Neuronal stem cell (in vitro differentiated cells): ENCODE results near the gene U2AF1L4.
A peak's percentile ranks its signal among the peaks of the same experiment; 100 is the strongest.

Source experiments
- DNase-seq: peaks from one replicate; pipeline ENCODE4 v3.0.0-alpha.2; 2013; ENCODE audit warnings: low spot score
- H2AFZ ChIP-seq: one replicate; pipeline ENCODE4 v1.6.1; 2013; ENCODE audit warnings: mild to moderate bottlenecking, low read length, inconsistent platforms
- H2AK5ac ChIP-seq: 2 replicates; pipeline ENCODE4 v1.6.1; 2013; ENCODE audit warnings: low read depth, mild to moderate bottlenecking, inconsistent platforms, low read length, moderate library complexity, mixed read lengths
- H2BK120ac ChIP-seq: 2 replicates; pipeline ENCODE4 v1.6.1; 2013; ENCODE audit warnings: low read depth, mild to moderate bottlenecking, inconsistent platforms, low read length, moderate library complexity, mixed read lengths
- H2BK12ac ChIP-seq: one replicate; pipeline ENCODE4 v1.6.1; 2013; ENCODE audit warnings: low read length, inconsistent platforms
- H2BK15ac ChIP-seq: 2 replicates; pipeline ENCODE4 v1.6.1; 2013; ENCODE audit warnings: mild to moderate bottlenecking, low read length, inconsistent platforms, mixed read lengths
- H2BK5ac ChIP-seq: one replicate; pipeline ENCODE4 v1.6.1; 2013; ENCODE audit warnings: inconsistent platforms, mild to moderate bottlenecking, low read length, moderate library complexity
- H3K14ac ChIP-seq: one replicate; pipeline ENCODE4 v1.6.1; 2013; ENCODE audit warnings: low read length, inconsistent platforms
- H3K18ac ChIP-seq: 2 replicates; pipeline ENCODE4 v1.6.1; 2013; ENCODE audit warnings: low read length, inconsistent platforms
- H3K23ac ChIP-seq: 2 replicates; pipeline ENCODE4 v1.6.1; 2013; ENCODE audit warnings: low read depth, mild to moderate bottlenecking, mixed read lengths, low read length, inconsistent platforms; ENCODE audit not compliant: poor library complexity
- H3K27ac ChIP-seq: replicated peaks from 3 replicates; pipeline ENCODE4 v1.5.1; 2013; ENCODE audit warnings: low read length, inconsistent platforms
- H3K27me3 ChIP-seq, 3 experiments: 2 replicates each; pipeline ENCODE4 v1.6.1; 2013; ENCODE audit warnings: low read length in 3 of 3, mild to moderate bottlenecking in 2 of 3, inconsistent platforms in 1 of 3, low read depth in 1 of 3, mixed read lengths in 1 of 3, moderate library complexity in 1 of 3; ENCODE audit not compliant: control insufficient read depth in 3 of 3, insufficient read depth in 3 of 3
- H3K36me3 ChIP-seq, 2 donors: replicated peaks in 1 of 2; 2 replicates each; pipeline ENCODE4 v1.6.1; 2013; ENCODE audit warnings: low read length in 2 of 2; ENCODE audit not compliant: control insufficient read depth in 2 of 2, insufficient read depth in 2 of 2
- H3K4ac ChIP-seq: 2 replicates; pipeline ENCODE4 v1.6.1; 2013; ENCODE audit warnings: inconsistent platforms, mild to moderate bottlenecking, low read length, moderate library complexity
- H3K4me1 ChIP-seq, 2 donors: 1 replicate in 1 of 2; 2 replicates in 1 of 2; pipeline ENCODE4 v1.6.1; 2013; ENCODE audit warnings: low read length in 2 of 2, low read depth in 1 of 2; ENCODE audit not compliant: control insufficient read depth in 2 of 2, insufficient read depth in 1 of 2
- H3K4me2 ChIP-seq: one replicate; pipeline ENCODE4 v1.6.1; 2013; ENCODE audit warnings: mild to moderate bottlenecking, low read length, inconsistent platforms; ENCODE audit not compliant: insufficient read depth, poor library complexity, severe bottlenecking
- H3K4me3 ChIP-seq, 2 donors: 2 replicates each; pipeline ENCODE4 v1.5.1; 2013; ENCODE audit warnings: low read length in 2 of 2, mild to moderate bottlenecking in 2 of 2, inconsistent platforms in 1 of 2, moderate library complexity in 1 of 2
- H3K79me1 ChIP-seq: one replicate; pipeline ENCODE4 v1.6.1; 2013; ENCODE audit warnings: low read depth, mild to moderate bottlenecking, inconsistent platforms, low read length, moderate library complexity
- H3K9ac ChIP-seq: one replicate; pipeline ENCODE4 v1.6.1; 2013; ENCODE audit warnings: mild to moderate bottlenecking, low read depth, low read length, inconsistent platforms; ENCODE audit not compliant: poor library complexity
- H3K9me3 ChIP-seq, 2 donors: replicated peaks in 1 of 2; 2 replicates each; pipeline versions ENCODE3 to v1.6.1; 2013; ENCODE audit warnings: low read length in 2 of 2, mild to moderate bottlenecking in 2 of 2, inconsistent platforms in 1 of 2, low read depth in 1 of 2, mixed read lengths in 1 of 2, moderate library complexity in 1 of 2; ENCODE audit not compliant: control insufficient read depth in 2 of 2, insufficient read depth in 1 of 2
- H4K8ac ChIP-seq: one replicate; pipeline ENCODE4 v1.6.1; 2013; ENCODE audit warnings: low read depth, mild to moderate bottlenecking, inconsistent platforms, low read length, moderate library complexity
- H4K91ac ChIP-seq: one replicate; pipeline ENCODE4 v1.6.1; 2013; ENCODE audit warnings: low read length, low read depth, mild to moderate bottlenecking, inconsistent platforms; ENCODE audit not compliant: poor library complexity
- WGBS, 2 donors: extraction: QIAGEN DNeasy Blood & Tissue Kit; methylation state at CpG; one replicate each; pipeline ENCODE4 v1.1.7; 2013; ENCODE audit warnings: missing lambda C conversion rate in 2 of 2, mixed read lengths in 1 of 2; ENCODE audit not compliant: insufficient read length in 2 of 2, insufficient replicate concordance in 1 of 2; ENCODE audit errors: extremely low coverage in 2 of 2; 5-methylcytosine and 5-hydroxymethylcytosine counted together

U2AF1L4 gene

GRCh38 chr19:35744430-35745327 lies 539 bp downstream of the U2AF1L4 start:
- no peak overlapping the region for H4K91ac ChIP-seq
- H2AK5ac ChIP-seq = peak overlapping the region; percentile 70
- H3K4ac ChIP-seq = no peak overlapping the region
- H3K36me3 ChIP-seq = peaks cover 6 to 8% of the 10 kb centered on the region in 2 donors
- H4K8ac ChIP-seq = no peak overlapping the region
- WGBS, 2 donors = no CpG with 5 or more reads among the region's 41 CpGs
- no peak overlapping the region for H2BK120ac ChIP-seq
- peaks cover 10% of the 10 kb centered on the region for H3K79me1 ChIP-seq
- H3K27ac ChIP-seq = peak overlapping the region; percentile 90
- H2BK12ac ChIP-seq = no peak overlapping the region
- H3K14ac ChIP-seq = no peak overlapping the region
- H3K9ac ChIP-seq = peak overlapping the region; percentile 80
- H3K23ac ChIP-seq = no peak overlapping the region
- H3K4me2 ChIP-seq = peak overlapping the region; percentile 76
- DNase-seq = peak; percentile 94
- H2AFZ ChIP-seq = peak overlapping the region; percentile 91
- H2BK15ac ChIP-seq = no peak overlapping the region
- no peaks in the 10 kb centered on the region for H3K27me3 ChIP-seq
- peak overlapping the region; percentile 62 for H2BK5ac ChIP-seq
- H3K18ac ChIP-seq = peak overlapping the region; percentile 67
- no peaks in the 10 kb centered on the region for H3K9me3 ChIP-seq
- H3K4me1 ChIP-seq = peaks cover 11 to 15% of the 10 kb centered on the region in 2 donors
- H3K4me3 ChIP-seq = peak overlapping the region; percentile 74 to 86

- Histone ChIP-seq H3K4me1 (peaks cover 10 to 14% of the 10 kb centered on the region in 2 donors), H3K9me3 (no peaks in the 10 kb centered on the region), H2BK5ac (no peak overlapping the region), H3K9ac (no peak overlapping the region), H3K4me2 (peak overlapping the region; percentile 76), H3K18ac (no peak overlapping the region), H3K4me3 (peak overlapping the region in 1 of 2 donors; percentile 74), H3K14ac (no peak overlapping the region), H3K79me1 (peaks cover 11% of the 10 kb centered on the region), H3K4ac (no peak overlapping the region), H2BK12ac (no peak overlapping the region), H3K27me3 (no peaks in the 10 kb centered on the region), H4K8ac (no peak overlapping the region), H3K23ac (no peak overlapping the region), H3K36me3 (peaks cover 7 to 16% of the 10 kb centered on the region in 2 donors), H2BK15ac (no peak overlapping the region), H3K27ac (no peak overlapping the region), H4K91ac (no peak overlapping the region), H2AK5ac (peak overlapping the region; percentile 70), H2BK120ac (no peak overlapping the region), H2AFZ (no peak overlapping the region)
- no CpG with 5 or more reads among the region's 19 CpGs for WGBS, 2 donors
- DNase-seq = no peak
Observed at GRCh38 chr19:35743640-35744429, 1.4 kb downstream of the U2AF1L4 start.

- H3K27ac ChIP-seq = peak within 1 kb of the TSS; percentile 98
- no peak within 1 kb of the TSS for H3K14ac ChIP-seq
- H2AK5ac ChIP-seq = peak within 1 kb of the TSS; percentile 51
- DNase-seq = no peak
- peaks cover 8% of the 10 kb centered on the region for H3K79me1 ChIP-seq
- H2BK12ac ChIP-seq = no peak within 1 kb of the TSS
- no CpG with 5 or more reads among the region's 9 CpGs for WGBS, 2 donors
- no peak within 1 kb of the TSS for H4K91ac ChIP-seq
- H2BK15ac ChIP-seq = no peak within 1 kb of the TSS
- no peak within 1 kb of the TSS for H3K4ac ChIP-seq
- H3K4me3 ChIP-seq = peak within 1 kb of the TSS in 1 of 2 donors; percentile 63
- H3K36me3 ChIP-seq = peaks cover 22 to 32% of the 10 kb centered on the region in 2 donors
- no peak within 1 kb of the TSS for H4K8ac ChIP-seq
- no peaks in the 10 kb centered on the region for H3K27me3 ChIP-seq
- H3K9me3 ChIP-seq = no peaks in the 10 kb centered on the region
- H2BK5ac ChIP-seq = peak within 1 kb of the TSS; percentile 84
- H2AFZ ChIP-seq = no peak within 1 kb of the TSS
- peaks cover 8 to 14% of the 10 kb centered on the region in 2 donors for H3K4me1 ChIP-seq
- no peak within 1 kb of the TSS for H3K18ac ChIP-seq
- H3K23ac ChIP-seq = no peak within 1 kb of the TSS
- peak within 1 kb of the TSS; percentile 52 for H3K4me2 ChIP-seq
- H3K9ac ChIP-seq = no peak within 1 kb of the TSS
- H2BK120ac ChIP-seq = no peak within 1 kb of the TSS
Observed at GRCh38 chr19:35742121-35742724, 3.0 kb downstream of the U2AF1L4 start, which contains the start of gene IGFLR1. Gene IGFLR1, minus strand, starts transcription at chr19:35742452. Its CDS starts 1,272 bp downstream, at chr19:35741180.
